Right lobe of liver (tissue), 6 donors: ENCODE results near the gene DST. TPM values are rescaled to one million over a fixed set of nuclear protein-coding genes. Genes with fewer than 3 reads are reported as not detected.

Source experiments
- ATAC-seq, 4 donors: fragments of 200-7000 bp; cut with Tn5 transposase; one replicate each; pipeline ENCODE4 v1.9.1; 2020; ENCODE audit warnings: mild to moderate bottlenecking in 4 of 4, moderate library complexity in 4 of 4
- DNase-seq, 3 donors: peaks; one replicate each; pipeline ENCODE4 v3.0.0-alpha.2; 2020
- H3K27ac ChIP-seq, 3 donors: fragments of 200-600 bp; one replicate each; pipeline ENCODE4 v1.8.0; 2022
- H3K27me3 ChIP-seq, 2 donors: fragments of 200-600 bp; one replicate each; pipeline ENCODE4 v1.8.0; 2022
- H3K36me3 ChIP-seq, 4 donors: fragments of 200-600 bp; sonication (generic) in 1 of 4; one replicate each; pipeline versions ENCODE4 v1.5.1 to v1.8.0; 2017 to 2022; ENCODE audit warnings: control low read depth in 1 of 4
- H3K4me1 ChIP-seq, 4 donors: fragments of 200-600 bp; sonication (generic) in 1 of 4; one replicate each; pipeline versions ENCODE4 v1.5.1 to v1.8.0; 2017 to 2022; ENCODE audit warnings: control low read depth in 1 of 4
- H3K4me3 ChIP-seq, 3 donors: fragments of 200-600 bp; one replicate each; pipeline ENCODE4 v1.8.0; 2022
- H3K9me3 ChIP-seq, 4 donors: fragments of 200-600 bp; sonication (generic) in 1 of 4; one replicate each; pipeline versions ENCODE4 v1.5.1 to v1.8.0; 2017 to 2022; ENCODE audit warnings: control low read depth in 1 of 4
- CTCF ChIP-seq, 4 donors: fragments of 200-600 bp in 3 of 4; fragments of 450-650 bp in 1 of 4; IDR thresholded peaks; one replicate each; pipeline versions ENCODE4 v1.5.1 to v1.8.0; 2016 to 2022; ENCODE audit warnings: antibody characterized with exemption in 4 of 4, mild to moderate bottlenecking in 2 of 4
- POLR2A ChIP-seq: fragments of 450-650 bp; IDR thresholded peaks from one replicate; pipeline ENCODE4 v1.6.1; 2017; ENCODE audit warnings: antibody characterized with exemption, mild to moderate bottlenecking
- WGBS: methylation state at CpG from one replicate; pipeline ENCODE4 v1.1.6; 2018; ENCODE audit warnings: low coverage, low lambda C conversion rate; ENCODE audit not compliant: insufficient coverage; ENCODE audit errors: missing lambda C conversion rate; 5-methylcytosine and 5-hydroxymethylcytosine counted together
- intact Hi-C, 2 donors: fragments of 100-400 bp; cut with DNase I; formaldehyde crosslinking; loops; one replicate each; pipeline versions ENCODE4 v1.11.2 to v1.14.1; 2022
- total RNA-seq, 6 experiments: library from RNA; depleted of rRNA in 2 of 6; stranded (reverse); fragments of >200 nt in 2 of 6; fragmentation: NEBNext Ultra II Directional in 3 of 6; extraction: Animal tissue kit (Norgen Biotek cat#: 25700) in 3 of 6; gene quantifications; one replicate each; pipeline versions ENCODE4 v1.1.0 to v1.2.4, GENCODE V29; 2016 to 2023
- donor health status: DM: no; HTN: yes; CAD: no.
- donor health status: DM: no; HTN: no; CAD: no.
- donor health status: DM: no; HTN: no; CAD: no.
- donor health status: DM: no; HTN: yes; CAD: no.
- donor health status: DM: no; HTN: yes; CAD: no.

DST gene
- total RNA-seq, 6 experiments from 2014 or later = 92.1 to 207 (median 156) TPM

GRCh38 chr6:56515081-56515905 lies 127.4 kb downstream of the DST start:
- peak; percentile 52 to 81 (median 62) for ATAC-seq
- peaks cover 0 to 84% (median 29%) of the 10 kb centered on the region in 4 donors for H3K4me1 ChIP-seq

GRCh38 chr6:56514395-56514794 lies 128.3 kb downstream of the DST start:
- H3K27me3 ChIP-seq = no peaks in the 10 kb centered on the region
- H3K4me3 ChIP-seq = no peak overlapping the region
- TF ChIP-seq CTCF (IDR thresholded peaks at IDR 0.05) (no peak), POLR2A (no peak)
- peaks cover 0 to 9% (median 4%) of the 10 kb centered on the region in 4 donors for H3K36me3 ChIP-seq
- peak; percentile 20 to 65 (median 60) for ATAC-seq
- intact Hi-C loops = no loop called here
- H3K4me1 ChIP-seq = peaks cover 0 to 82% (median 27%) of the 10 kb centered on the region in 4 donors
- 22% methylated on average over 2 of the region's 2 CpGs for WGBS
- H3K27ac ChIP-seq = peak overlapping the region; percentile 28 to 82 (median 60)
- no peak for DNase-seq
- no peaks in the 10 kb centered on the region for H3K9me3 ChIP-seq

More at GRCh38 chr6:56515081-56515905, 127.4 kb downstream of the DST start:
- DNase-seq = peak in 2 of 3 donors; percentile 25 to 64
- TF ChIP-seq POLR2A (no peak), CTCF (IDR thresholded peaks at IDR 0.05) (no peak)
- Histone ChIP-seq H3K27ac (peak overlapping the region; percentile 23 to 82 (median 60)), H3K4me3 (no peak overlapping the region), H3K9me3 (no peaks in the 10 kb centered on the region), H3K27me3 (no peaks in the 10 kb centered on the region), H3K36me3 (peaks cover 0 to 3% (median 0%) of the 10 kb centered on the region in 4 donors)
- 27% methylated on average over 7 of the region's 7 CpGs for WGBS
- intact Hi-C loops = no loop called here

GRCh38 chr6:56513631-56514030 lies 129.1 kb downstream of the DST start:
- H3K36me3 ChIP-seq = peaks cover 0 to 17% (median 8%) of the 10 kb centered on the region in 4 donors
- no peaks in the 10 kb centered on the region for H3K9me3 ChIP-seq
- no peaks in the 10 kb centered on the region for H3K27me3 ChIP-seq
- WGBS = no CpG with 5 or more reads among the region's 1 CpG
- DNase-seq = no peak
- ATAC-seq = no peak
- peak overlapping the region in 2 of 3 donors; percentile 28 to 54 for H3K27ac ChIP-seq
- TF ChIP-seq POLR2A = no peak
- no peak for TF ChIP-seq CTCF (IDR thresholded peaks at IDR 0.05)
- peaks cover 0 to 74% (median 27%) of the 10 kb centered on the region in 4 donors for H3K4me1 ChIP-seq
- H3K4me3 ChIP-seq = no peak overlapping the region
- intact Hi-C loops = no loop called here

- intact Hi-C loops = no loop called here
- no peaks in the 10 kb centered on the region for H3K27me3 ChIP-seq
- H3K4me3 ChIP-seq = no peak overlapping the region
- peaks cover 0 to 18% (median 8%) of the 10 kb centered on the region in 4 donors for H3K36me3 ChIP-seq
- H3K27ac ChIP-seq = peak overlapping the region in 2 of 3 donors; percentile 52 to 74
- ATAC-seq (no peak), DNase-seq (no peak)
- no peak for TF ChIP-seq CTCF (IDR thresholded peaks at IDR 0.05)
- no peak for TF ChIP-seq POLR2A
- 90% methylated on average over 2 of the region's 2 CpGs for WGBS
- no peaks in the 10 kb centered on the region for H3K9me3 ChIP-seq
- peaks cover 0 to 70% (median 30%) of the 10 kb centered on the region in 4 donors for H3K4me1 ChIP-seq
Measured at GRCh38 chr6:56511591-56511990, 131.1 kb downstream of the DST start.
